Esophagus squamous epithelium (tissue), 4 donors: ENCODE measurements around the gene METTL22.

Source experiments
- POLR2A ChIP-seq, 4 donors: fragments of 450-650 bp; IDR thresholded peaks; one replicate each; pipeline ENCODE4 v1.6.1; 2017; ENCODE audit warnings: antibody characterized with exemption in 4 of 4, mild to moderate bottlenecking in 4 of 4, moderate library complexity in 3 of 4
- TF ChIP-seq, protein P1 (sequence below), 6 experiments: fragments of 450-650 bp in 4 of 6; fragments of 200-600 bp in 2 of 6; sonication (generic) in 2 of 6; IDR thresholded peaks; one replicate each; pipeline ENCODE4 v1.5.1; 2016 to 2019; ENCODE audit warnings: antibody characterized with exemption in 6 of 6, mild to moderate bottlenecking in 4 of 6, moderate library complexity in 4 of 6

DNA sequence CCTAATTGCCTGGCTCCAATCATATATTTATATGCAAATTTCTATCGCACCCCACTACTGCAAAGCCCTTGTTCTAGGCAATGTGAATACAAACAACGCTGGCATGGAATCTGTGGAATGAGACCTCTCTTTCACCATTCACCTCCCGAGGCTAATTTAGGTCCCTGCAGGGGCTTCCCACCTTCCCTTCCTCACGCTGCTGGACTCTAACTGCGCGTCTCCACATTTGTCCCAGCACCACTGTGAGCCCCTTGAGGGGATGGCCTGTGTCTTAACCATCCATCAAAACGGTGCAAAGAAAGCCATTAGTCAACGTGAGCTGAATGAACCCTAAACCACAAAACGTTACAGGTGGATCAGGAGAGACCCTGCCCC is 32.8 kb upstream of the METTL22 start:
- TF ChIP-seq, protein P1, sequence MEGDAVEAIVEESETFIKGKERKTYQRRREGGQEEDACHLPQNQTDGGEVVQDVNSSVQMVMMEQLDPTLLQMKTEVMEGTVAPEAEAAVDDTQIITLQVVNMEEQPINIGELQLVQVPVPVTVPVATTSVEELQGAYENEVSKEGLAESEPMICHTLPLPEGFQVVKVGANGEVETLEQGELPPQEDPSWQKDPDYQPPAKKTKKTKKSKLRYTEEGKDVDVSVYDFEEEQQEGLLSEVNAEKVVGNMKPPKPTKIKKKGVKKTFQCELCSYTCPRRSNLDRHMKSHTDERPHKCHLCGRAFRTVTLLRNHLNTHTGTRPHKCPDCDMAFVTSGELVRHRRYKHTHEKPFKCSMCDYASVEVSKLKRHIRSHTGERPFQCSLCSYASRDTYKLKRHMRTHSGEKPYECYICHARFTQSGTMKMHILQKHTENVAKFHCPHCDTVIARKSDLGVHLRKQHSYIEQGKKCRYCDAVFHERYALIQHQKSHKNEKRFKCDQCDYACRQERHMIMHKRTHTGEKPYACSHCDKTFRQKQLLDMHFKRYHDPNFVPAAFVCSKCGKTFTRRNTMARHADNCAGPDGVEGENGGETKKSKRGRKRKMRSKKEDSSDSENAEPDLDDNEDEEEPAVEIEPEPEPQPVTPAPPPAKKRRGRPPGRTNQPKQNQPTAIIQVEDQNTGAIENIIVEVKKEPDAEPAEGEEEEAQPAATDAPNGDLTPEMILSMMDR (IDR thresholded peaks at IDR 0.05), result no peak
- no peak for TF ChIP-seq POLR2A (IDR thresholded peaks at IDR 0.05)
